ENCODE results near the gene HOXD13. TPM values are rescaled to one million over a fixed set of nuclear protein-coding genes. Genes with fewer than 3 reads are reported as not detected.

Gene HOXD13
- total and polyA plus RNA-seq, 2 donors = 4.1 to 14.9 TPM

- Histone ChIP-seq H3K36me3 (ENCODE audit: insufficient read depth) (no peaks in the 10 kb centered on the region), H3K4me3 (ENCODE audit: low read depth, low read length) (peak overlapping the region; percentile 46), H3K27ac (ENCODE audit: low read depth) (no peak overlapping the region), H3K4me1 (ENCODE audit: insufficient read depth) (no peaks in the 10 kb centered on the region)
- no peak for DNase-seq (ENCODE audit: extremely low spot score)
- WGBS = 36% methylated on average over 47 of the region's 47 CpGs
Observed at GRCh38 chr2:176122052-176122682, 29.6 kb downstream of the HOXD13 start.

- no peak for DNase-seq (ENCODE audit: extremely low spot score)
Observed at GRCh38 chr2:176122683-176123410, 30.3 kb downstream of the HOXD13 start, which contains the start of gene HOXD9. Gene HOXD9 (plus strand): TSS chr2:176122719. CDS start chr2:176122769, 50 bp downstream.

GRCh38 chr2:176123411-176124109 lies 31.0 kb downstream of the HOXD13 start:
- no peak overlapping the region for H3K27ac ChIP-seq (ENCODE audit: low read depth)

More at GRCh38 chr2:176122683-176123410, 30.3 kb downstream of the HOXD13 start, which contains the start of gene HOXD9:
- 29% methylated on average over 84 of the region's 84 CpGs for WGBS
- Histone ChIP-seq H3K27ac (ENCODE audit: low read depth) (peak within 1 kb of the TSS; percentile 53), H3K4me1 (ENCODE audit: insufficient read depth) (no peaks in the 10 kb centered on the region), H3K4me3 (ENCODE audit: low read depth, low read length) (peak within 1 kb of the TSS; percentile 46), H3K36me3 (ENCODE audit: insufficient read depth) (no peaks in the 10 kb centered on the region)

GRCh38 chr2:176124110-176124946 lies 31.8 kb downstream of the HOXD13 start:
- Histone ChIP-seq H3K36me3 (ENCODE audit: insufficient read depth) (no peaks in the 10 kb centered on the region), H3K27ac (ENCODE audit: low read depth) (no peak overlapping the region), H3K4me1 (ENCODE audit: insufficient read depth) (no peaks in the 10 kb centered on the region), H3K4me3 (ENCODE audit: low read depth, low read length) (peak overlapping the region; percentile 46)
- 79% methylated on average over 34 of the region's 34 CpGs for WGBS
- DNase-seq (ENCODE audit: extremely low spot score) = no peak

More at GRCh38 chr2:176123411-176124109, 31.0 kb downstream of the HOXD13 start:
- H3K36me3 ChIP-seq (ENCODE audit: insufficient read depth) = no peaks in the 10 kb centered on the region
- 63% methylated on average over 40 of the region's 40 CpGs for WGBS
- DNase-seq (ENCODE audit: extremely low spot score) = no peak
- peak overlapping the region; percentile 46 for H3K4me3 ChIP-seq (ENCODE audit: low read depth, low read length)
- H3K4me1 ChIP-seq (ENCODE audit: insufficient read depth) = no peaks in the 10 kb centered on the region

GRCh38 chr2:176124947-176125771 lies 32.6 kb downstream of the HOXD13 start:
- H3K4me1 ChIP-seq (ENCODE audit: insufficient read depth) = peaks cover 2% of the 10 kb centered on the region
- no peak overlapping the region for H3K27ac ChIP-seq (ENCODE audit: low read depth)
- H3K36me3 ChIP-seq (ENCODE audit: insufficient read depth) = no peaks in the 10 kb centered on the region
- no peak for DNase-seq (ENCODE audit: extremely low spot score)
- 77% methylated on average over 9 of the region's 9 CpGs for WGBS
- H3K4me3 ChIP-seq (ENCODE audit: low read depth, low read length) = no peak overlapping the region

GRCh38 chr2:176125772-176126054 lies 33.2 kb downstream of the HOXD13 start:
- WGBS = 73% methylated on average over 6 of the region's 6 CpGs
- DNase-seq (ENCODE audit: extremely low spot score) = no peak
- Histone ChIP-seq H3K4me3 (ENCODE audit: low read depth, low read length) (no peak overlapping the region), H3K27ac (ENCODE audit: low read depth) (no peak overlapping the region), H3K36me3 (ENCODE audit: insufficient read depth) (no peaks in the 10 kb centered on the region), H3K4me1 (ENCODE audit: insufficient read depth) (peaks cover 6% of the 10 kb centered on the region)

- H3K36me3 ChIP-seq (ENCODE audit: insufficient read depth) = no peaks in the 10 kb centered on the region
- WGBS = 8% methylated on average over 13 of the region's 13 CpGs
- DNase-seq (ENCODE audit: extremely low spot score) = no peak
- H3K4me1 ChIP-seq (ENCODE audit: insufficient read depth) = peaks cover 6% of the 10 kb centered on the region
- no peak overlapping the region for H3K4me3 ChIP-seq (ENCODE audit: low read depth, low read length)
- H3K27ac ChIP-seq (ENCODE audit: low read depth) = no peak overlapping the region
Observed at GRCh38 chr2:176126929-176127773, 34.6 kb downstream of the HOXD13 start.

GRCh38 chr2:176127774-176128072 lies 35.2 kb downstream of the HOXD13 start:
- no peaks in the 10 kb centered on the region for H3K36me3 ChIP-seq (ENCODE audit: insufficient read depth)
- H3K4me3 ChIP-seq (ENCODE audit: low read depth, low read length) = no peak overlapping the region
- H3K4me1 ChIP-seq (ENCODE audit: insufficient read depth) = peaks cover 6% of the 10 kb centered on the region
- DNase-seq (ENCODE audit: extremely low spot score) = no peak
- H3K27ac ChIP-seq (ENCODE audit: low read depth) = no peak overlapping the region
- 37% methylated on average over 4 of the region's 4 CpGs for WGBS

GRCh38 chr2:176128172-176128981 lies 35.9 kb downstream of the HOXD13 start:
- no peak for DNase-seq (ENCODE audit: extremely low spot score)
- 21% methylated on average over 49 of the region's 49 CpGs for WGBS
- no peaks in the 10 kb centered on the region for H3K36me3 ChIP-seq (ENCODE audit: insufficient read depth)
- H3K4me1 ChIP-seq (ENCODE audit: insufficient read depth) = peaks cover 6% of the 10 kb centered on the region
- H3K4me3 ChIP-seq (ENCODE audit: low read depth, low read length) = peak overlapping the region; percentile 59
- no peak overlapping the region for H3K27ac ChIP-seq (ENCODE audit: low read depth)

- peaks cover 6% of the 10 kb centered on the region for H3K4me1 ChIP-seq (ENCODE audit: insufficient read depth)
- 2% methylated on average over 64 of the region's 64 CpGs for WGBS
- DNase-seq (ENCODE audit: extremely low spot score) = no peak
- H3K4me3 ChIP-seq (ENCODE audit: low read depth, low read length) = peak within 1 kb of the TSS; percentile 59
- H3K36me3 ChIP-seq (ENCODE audit: insufficient read depth) = no peaks in the 10 kb centered on the region
- peak within 1 kb of the TSS; percentile 79 for H3K27ac ChIP-seq (ENCODE audit: low read depth)
Observed at GRCh38 chr2:176128982-176129796, 36.7 kb downstream of the HOXD13 start, which contains the start of gene HOXD8. Gene HOXD8 (plus strand): TSS chr2:176129705. CDS start chr2:176130367, 662 bp downstream.

GRCh38 chr2:176129813-176130146 lies 37.3 kb downstream of the HOXD13 start:
- Histone ChIP-seq H3K4me3 (ENCODE audit: low read depth, low read length) (peak overlapping the region; percentile 59), H3K4me1 (ENCODE audit: insufficient read depth) (peaks cover 6% of the 10 kb centered on the region), H3K36me3 (ENCODE audit: insufficient read depth) (no peaks in the 10 kb centered on the region), H3K27ac (ENCODE audit: low read depth) (peak overlapping the region; percentile 79)
- under 1% methylated on average over 43 of the region's 43 CpGs for WGBS
- DNase-seq (ENCODE audit: extremely low spot score) = no peak
